Upper lobe of right lung (tissue), 1 donor: ENCODE results near the gene UTP14A. TPM values are rescaled to one million over a fixed set of nuclear protein-coding genes. Genes with fewer than 3 reads are reported as not detected.
"Not testable (repeated sequence)": the region's sequence is repeated elsewhere in the genome, so short reads cannot be mapped to it uniquely, and the experiment has no call there.

Experiments
- ATAC-seq: fragments of 200-7000 bp; cut with Tn5 transposase; one replicate; pipeline ENCODE4 v1.9.1; 2020; ENCODE audit warnings: mild to moderate bottlenecking, moderate library complexity
- DNase-seq: peaks from one replicate; pipeline ENCODE4 v3.0.0-alpha.2; 2020
- H3K27ac ChIP-seq: fragments of 200-600 bp; one replicate; pipeline ENCODE4 v1.8.0; 2022
- H3K27me3 ChIP-seq: fragments of 200-600 bp; one replicate; pipeline ENCODE4 v1.8.0; 2022; ENCODE audit warnings: mild to moderate bottlenecking
- H3K36me3 ChIP-seq: fragments of 200-600 bp; one replicate; pipeline ENCODE4 v1.8.0; 2022
- H3K4me1 ChIP-seq: fragments of 200-600 bp; one replicate; pipeline ENCODE4 v1.8.0; 2022
- H3K4me3 ChIP-seq: fragments of 200-600 bp; one replicate; pipeline ENCODE4 v1.8.0; 2022; ENCODE audit warnings: mild to moderate bottlenecking
- H3K9me3 ChIP-seq: fragments of 200-600 bp; one replicate; pipeline ENCODE4 v1.8.0; 2022
- CTCF ChIP-seq: fragments of 200-600 bp; IDR thresholded peaks from one replicate; pipeline ENCODE4 v1.8.0; 2022; ENCODE audit warnings: antibody characterized with exemption
- intact Hi-C: fragments of 100-400 bp; cut with DNase I; formaldehyde crosslinking; loops from one replicate; pipeline ENCODE4 v1.11.0; 2022
- long read RNA-seq: library from polyadenylated mRNA; unstranded; transcript quantifications from one replicate; pipeline ENCODE4 v2.0.0, GENCODE V29; 2021
- total RNA-seq: library from RNA; stranded (reverse); fragmentation: NEBNext Ultra II Directional; extraction: Animal tissue kit (Norgen Biotek cat#: 25700); gene quantifications from one replicate; pipeline ENCODE4 v1.2.1, GENCODE V29; 2021
- donor health status: DM: no; HTN: yes; CAD: no; lungs with severe emphysema.

Gene UTP14A
- total RNA-seq = 12.9 TPM
- long read RNA-seq, transcript UTP14A-201 (15 exons, 2,488 nt) = major isoform, 39 of 43 reads
- long read RNA-seq, partial matches to known transcripts = 1 of 43 reads
- long read RNA-seq, other reads (novel, unspliced or antisense) = 3 of 43 reads

GRCh38 chrX:129905787-129906580 is at the start of gene UTP14A:
UTP14A (plus strand) TSS chrX:129906164; CDS start chrX:129906211, 47 bp downstream.
- Histone ChIP-seq H3K9me3 (no peaks in the 10 kb centered on the region), H3K4me3 (peak within 1 kb of the TSS; percentile 68), H3K36me3 (peaks cover 19% of the 10 kb centered on the region), H3K4me1 (peaks cover 4% of the 10 kb centered on the region), H3K27ac (peak within 1 kb of the TSS; percentile 81), H3K27me3 (no peaks in the 10 kb centered on the region)
- DNase-seq (peak; percentile 92), ATAC-seq (peak; percentile 100)
- TF ChIP-seq CTCF = no peak
- intact Hi-C loops = no loop called here

GRCh38 chrX:129859134-129859533 is 46.8 kb upstream of the UTP14A start:
- H3K9me3 ChIP-seq = not testable (repeated sequence)

GRCh38 chrX:129866321-129866720 is 39.6 kb upstream of the UTP14A start:
- DNase-seq, H3K4me1 ChIP-seq, H3K27me3 ChIP-seq, ATAC-seq, H3K4me3 ChIP-seq, H3K36me3 ChIP-seq, H3K9me3 ChIP-seq, intact Hi-C loops, H3K27ac ChIP-seq: not testable (repeated sequence)

More at GRCh38 chrX:129859134-129859533, 46.8 kb upstream of the UTP14A start:
- H3K4me1 ChIP-seq, H3K36me3 ChIP-seq, ATAC-seq, DNase-seq, H3K27ac ChIP-seq, intact Hi-C loops, H3K4me3 ChIP-seq, H3K27me3 ChIP-seq: not testable (repeated sequence)

- H3K36me3 ChIP-seq = no peaks in the 10 kb centered on the region
- intact Hi-C loops = no loop called here
- no peak overlapping the region for H3K27ac ChIP-seq
- H3K4me1 ChIP-seq = no peaks in the 10 kb centered on the region
- no peak for ATAC-seq
- DNase-seq = no peak
- H3K4me3 ChIP-seq = no peak overlapping the region
- no peaks in the 10 kb centered on the region for H3K9me3 ChIP-seq
- no peaks in the 10 kb centered on the region for H3K27me3 ChIP-seq
- no peak for TF ChIP-seq CTCF
These were observed 33.4 kb upstream of the UTP14A start for GRCh38 chrX:129872524-129872923.

GRCh38 chrX:129875669-129876068 is 30.3 kb upstream of the UTP14A start:
- no peaks in the 10 kb centered on the region for H3K4me1 ChIP-seq
- H3K4me3 ChIP-seq = no peak overlapping the region
- H3K9me3 ChIP-seq = no peaks in the 10 kb centered on the region
- no peak for TF ChIP-seq CTCF
- H3K27ac ChIP-seq = no peak overlapping the region
- H3K36me3 ChIP-seq = no peaks in the 10 kb centered on the region
- H3K27me3 ChIP-seq = no peaks in the 10 kb centered on the region
- DNase-seq = no peak
- intact Hi-C loops = no loop called here
- ATAC-seq = no peak

GRCh38 chrX:129876771-129877305 is 29.1 kb upstream of the UTP14A start:
- DNase-seq (no peak), ATAC-seq (peak; percentile 83)
- Histone ChIP-seq H3K4me1 (no peaks in the 10 kb centered on the region), H3K27ac (no peak overlapping the region), H3K4me3 (no peak overlapping the region), H3K36me3 (no peaks in the 10 kb centered on the region), H3K27me3 (no peaks in the 10 kb centered on the region), H3K9me3 (no peaks in the 10 kb centered on the region)
- intact Hi-C loops = no loop called here
- TF ChIP-seq CTCF = no peak
